ENCODE data around the gene COBL.

COBL gene

DNA sequence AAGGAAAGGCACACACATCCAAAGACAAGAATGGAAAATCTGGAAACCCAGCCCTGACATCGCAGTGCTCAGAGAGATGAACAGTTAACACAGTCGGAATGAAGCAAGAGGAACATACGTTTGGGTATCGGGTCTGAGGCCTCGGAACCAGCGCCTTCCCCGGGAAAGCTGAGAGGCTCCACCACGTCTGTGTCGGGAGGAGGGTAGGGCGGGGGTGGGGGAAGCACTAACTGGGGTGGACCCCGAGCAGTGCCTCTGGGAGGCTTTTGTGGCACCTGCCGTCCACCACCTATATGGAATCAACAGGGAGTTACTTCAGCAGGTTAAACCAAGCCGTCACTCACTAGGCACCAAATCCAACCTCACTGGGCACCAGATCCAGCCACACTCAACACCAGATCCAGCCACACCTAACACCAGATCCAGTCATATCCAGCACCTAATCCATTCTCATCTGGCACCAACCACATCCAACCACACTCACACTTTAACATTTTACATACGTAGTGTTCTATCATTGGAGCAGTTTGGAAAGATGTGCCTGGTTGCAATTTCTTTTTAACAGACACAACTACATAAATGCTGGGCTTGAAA lies 233.6 kb downstream of the COBL start:
- H3K9me3 ChIP-seq (ENCODE audit: control insufficient read depth, low read length): no peaks in the 10 kb centered on the region
- no peak overlapping the region for H3K27ac ChIP-seq (ENCODE audit: low read depth, low read length, severe bottlenecking)
- no peak overlapping the region for H3K4me3 ChIP-seq (ENCODE audit: extremely low read depth, insufficient read depth, low read length, poor library complexity, severe bottlenecking)
- no peaks in the 10 kb centered on the region for H3K36me3 ChIP-seq (ENCODE audit: control insufficient read depth, insufficient read depth, low read length)
- WGBS, 2 experiments (ENCODE audit: insufficient coverage in 2 of 2): 91 to 93% methylated on average over 9 to 12 of the region's 14 CpGs
- no peaks in the 10 kb centered on the region for H3K4me1 ChIP-seq (ENCODE audit: control insufficient read depth, insufficient read depth, low read length, poor library complexity, severe bottlenecking)

DNA sequence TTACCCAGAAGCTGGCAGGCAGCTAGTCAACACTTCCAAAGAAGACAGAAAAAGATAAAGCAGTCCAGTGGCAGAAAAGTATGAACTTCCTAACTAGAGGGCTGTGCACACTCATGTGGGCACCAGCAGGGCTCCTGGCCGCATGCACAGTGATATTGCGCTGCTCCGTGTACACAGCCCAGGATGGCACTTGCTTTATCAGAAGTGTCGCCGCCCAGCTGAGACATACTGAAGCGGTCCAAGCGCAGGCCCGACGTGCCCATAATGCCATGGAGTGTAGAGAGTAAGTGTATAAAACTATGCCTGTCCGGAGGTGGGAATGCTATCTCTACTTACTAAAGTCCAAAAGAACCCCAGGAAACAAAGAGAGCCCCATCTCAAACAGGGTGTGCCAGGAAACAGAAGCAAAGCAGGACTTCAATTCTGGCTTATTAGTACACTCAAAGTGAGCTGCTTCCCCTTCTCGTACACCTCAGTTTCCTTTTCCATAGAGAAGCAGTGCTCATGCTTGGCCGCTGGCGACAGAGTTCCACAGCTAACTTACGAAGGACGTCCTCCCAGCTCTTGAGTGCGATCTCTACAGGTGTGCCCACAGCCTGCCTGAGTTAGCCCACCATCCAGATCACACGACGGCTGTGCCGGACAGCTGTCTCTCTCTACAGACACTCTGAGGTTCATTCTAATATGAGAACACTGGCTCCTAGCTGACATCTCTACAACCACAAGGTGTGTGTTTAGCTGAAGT lies 234.3 kb downstream of the COBL start:
- Histone ChIP-seq H3K4me1 (ENCODE audit: control insufficient read depth, insufficient read depth, low read length, poor library complexity, severe bottlenecking) (no peaks in the 10 kb centered on the region), H3K9me3 (ENCODE audit: control insufficient read depth, low read length) (no peaks in the 10 kb centered on the region), H3K36me3 (ENCODE audit: control insufficient read depth, insufficient read depth, low read length) (no peaks in the 10 kb centered on the region), H3K4me3 (ENCODE audit: extremely low read depth, insufficient read depth, low read length, poor library complexity, severe bottlenecking) (no peak overlapping the region), H3K27ac (ENCODE audit: low read depth, low read length, severe bottlenecking) (no peak overlapping the region)
- WGBS, 2 experiments (ENCODE audit: insufficient coverage in 2 of 2): 87 to 90% methylated on average over 9 to 15 of the region's 19 CpGs

DNA sequence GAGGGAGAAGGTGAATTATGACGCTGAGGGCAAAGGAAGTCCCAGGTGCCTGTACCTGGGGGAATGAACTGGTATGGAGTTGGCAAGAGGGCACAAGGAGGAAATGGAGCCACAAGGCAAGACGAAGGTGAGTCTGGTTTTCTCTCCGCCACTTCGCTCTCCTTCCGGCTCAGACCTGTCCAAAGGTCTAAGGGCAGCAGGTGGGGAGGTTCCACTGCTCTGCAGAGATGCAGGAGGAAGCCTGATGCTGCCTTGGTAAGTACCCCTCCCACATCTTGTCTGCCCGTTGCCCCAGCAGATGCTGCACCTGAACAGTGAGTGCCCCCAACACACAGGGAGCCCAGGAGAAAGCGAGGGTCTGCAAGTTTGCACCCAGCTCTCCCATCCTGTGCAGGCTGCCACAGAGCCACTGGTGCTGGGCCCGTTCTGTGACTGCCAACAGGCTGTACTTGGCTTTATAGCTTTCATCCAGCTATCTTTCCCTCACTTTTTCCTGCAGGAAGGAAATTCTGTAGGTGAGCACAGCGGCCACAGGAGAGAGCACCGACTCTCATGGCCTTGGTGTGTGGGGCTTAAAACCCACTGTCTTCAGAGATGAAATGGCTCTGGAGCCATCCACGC lies 235.2 kb downstream of the COBL start:
- Histone ChIP-seq H3K9me3 (ENCODE audit: control insufficient read depth, low read length) (no peaks in the 10 kb centered on the region), H3K4me1 (ENCODE audit: control insufficient read depth, insufficient read depth, low read length, poor library complexity, severe bottlenecking) (no peaks in the 10 kb centered on the region), H3K36me3 (ENCODE audit: control insufficient read depth, insufficient read depth, low read length) (no peaks in the 10 kb centered on the region), H3K4me3 (ENCODE audit: extremely low read depth, insufficient read depth, low read length, poor library complexity, severe bottlenecking) (no peak overlapping the region), H3K27ac (ENCODE audit: low read depth, low read length, severe bottlenecking) (no peak overlapping the region)
- 77 to 81% methylated on average over 10 to 11 of the region's 11 CpGs for WGBS, 2 experiments (ENCODE audit: insufficient coverage in 2 of 2)

DNA sequence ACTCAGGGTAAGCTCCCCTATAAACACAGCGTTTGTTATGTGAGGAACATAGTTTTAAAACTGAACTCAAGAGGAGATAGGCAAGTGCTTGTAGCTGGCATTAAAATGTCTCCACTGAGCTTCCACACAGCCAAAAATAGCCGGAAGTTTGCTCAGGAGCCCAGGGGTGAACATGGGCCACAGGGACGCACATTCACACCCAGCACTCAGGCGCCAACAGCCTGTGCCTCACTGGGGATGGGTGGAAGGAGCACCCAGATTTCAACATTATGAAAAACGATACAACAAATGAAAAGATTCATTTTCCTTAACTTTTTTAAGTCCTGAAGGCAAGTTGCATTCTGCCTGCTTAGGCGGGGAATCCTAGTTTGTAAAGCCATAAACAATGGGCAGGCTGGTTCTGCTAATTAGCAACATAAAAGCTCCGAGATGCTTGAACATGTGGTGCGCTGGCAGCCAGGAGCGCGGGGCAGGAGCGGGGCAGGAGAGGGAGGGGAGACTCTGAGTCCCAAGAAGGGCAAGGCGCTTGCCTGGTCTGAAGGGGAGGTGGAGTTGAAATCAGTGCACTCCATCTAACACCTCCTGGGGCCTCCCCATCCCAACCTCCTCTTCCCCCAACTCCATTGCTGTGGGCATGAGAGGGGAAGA lies 235.9 kb downstream of the COBL start:
- Histone ChIP-seq H3K36me3 (ENCODE audit: control insufficient read depth, insufficient read depth, low read length) (no peaks in the 10 kb centered on the region), H3K27ac (ENCODE audit: low read depth, low read length, severe bottlenecking) (no peak overlapping the region), H3K4me3 (ENCODE audit: extremely low read depth, insufficient read depth, low read length, poor library complexity, severe bottlenecking) (no peak overlapping the region), H3K4me1 (ENCODE audit: control insufficient read depth, insufficient read depth, low read length, poor library complexity, severe bottlenecking) (no peaks in the 10 kb centered on the region), H3K9me3 (ENCODE audit: control insufficient read depth, low read length) (no peaks in the 10 kb centered on the region)
- 37 to 41% methylated on average over 3 to 5 of the region's 12 CpGs for WGBS, 2 experiments (ENCODE audit: insufficient coverage in 2 of 2)

DNA sequence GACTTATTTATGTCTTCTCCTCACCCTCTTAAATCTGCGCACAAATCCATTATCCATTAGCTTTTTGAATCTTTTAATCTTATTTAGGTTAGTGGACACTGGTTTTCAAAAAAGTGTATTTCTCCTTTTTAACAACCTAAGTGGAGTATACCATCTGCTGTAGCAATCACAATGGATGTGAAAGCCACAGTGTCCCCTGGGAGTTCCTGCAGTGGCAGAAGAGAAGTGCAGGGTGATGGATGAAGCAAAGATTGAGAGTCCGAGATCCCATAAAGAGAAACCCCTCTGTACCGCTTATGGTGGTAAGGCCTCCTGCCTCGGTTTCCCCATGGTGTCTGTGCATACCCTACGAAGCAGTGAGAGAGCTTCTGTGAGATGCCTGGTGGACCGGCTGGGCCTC lies 236.4 kb downstream of the COBL start:
- 84 to 98% methylated on average over 4 to 5 of the region's 6 CpGs for WGBS, 2 experiments (ENCODE audit: insufficient coverage in 2 of 2)
- no peaks in the 10 kb centered on the region for H3K4me1 ChIP-seq (ENCODE audit: control insufficient read depth, insufficient read depth, low read length, poor library complexity, severe bottlenecking)
- H3K27ac ChIP-seq (ENCODE audit: low read depth, low read length, severe bottlenecking): no peak overlapping the region
- H3K9me3 ChIP-seq (ENCODE audit: control insufficient read depth, low read length): no peaks in the 10 kb centered on the region
- no peak overlapping the region for H3K4me3 ChIP-seq (ENCODE audit: extremely low read depth, insufficient read depth, low read length, poor library complexity, severe bottlenecking)
- H3K36me3 ChIP-seq (ENCODE audit: control insufficient read depth, insufficient read depth, low read length): no peaks in the 10 kb centered on the region

DNA sequence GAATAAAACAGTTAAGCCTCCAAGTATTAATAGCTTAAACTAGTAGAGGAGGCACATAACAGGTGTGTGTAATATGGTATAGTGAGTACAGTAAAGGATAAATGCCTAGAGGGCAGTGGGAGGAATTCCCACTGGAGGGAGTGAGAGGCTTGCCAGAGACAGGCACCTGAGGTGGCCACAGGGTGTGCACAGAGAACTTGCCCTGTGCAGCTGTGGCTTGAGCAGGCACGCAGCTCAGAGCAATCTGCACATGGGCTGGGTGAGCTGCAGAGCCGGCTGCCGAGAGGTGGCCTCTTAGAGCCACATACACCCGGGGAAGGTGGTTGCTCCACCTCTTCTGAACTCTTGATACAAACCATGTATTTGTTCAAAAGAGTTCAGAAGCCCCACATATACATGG lies 237.1 kb downstream of the COBL start:
- H3K4me3 ChIP-seq (ENCODE audit: extremely low read depth, insufficient read depth, low read length, poor library complexity, severe bottlenecking): no peak overlapping the region
- no peaks in the 10 kb centered on the region for H3K36me3 ChIP-seq (ENCODE audit: control insufficient read depth, insufficient read depth, low read length)
- no peaks in the 10 kb centered on the region for H3K9me3 ChIP-seq (ENCODE audit: control insufficient read depth, low read length)
- H3K4me1 ChIP-seq (ENCODE audit: control insufficient read depth, insufficient read depth, low read length, poor library complexity, severe bottlenecking): no peaks in the 10 kb centered on the region
- no peak overlapping the region for H3K27ac ChIP-seq (ENCODE audit: low read depth, low read length, severe bottlenecking)
- 88 to 90% methylated on average over 4 of the region's 4 CpGs for WGBS, 2 experiments (ENCODE audit: insufficient coverage in 2 of 2)

DNA sequence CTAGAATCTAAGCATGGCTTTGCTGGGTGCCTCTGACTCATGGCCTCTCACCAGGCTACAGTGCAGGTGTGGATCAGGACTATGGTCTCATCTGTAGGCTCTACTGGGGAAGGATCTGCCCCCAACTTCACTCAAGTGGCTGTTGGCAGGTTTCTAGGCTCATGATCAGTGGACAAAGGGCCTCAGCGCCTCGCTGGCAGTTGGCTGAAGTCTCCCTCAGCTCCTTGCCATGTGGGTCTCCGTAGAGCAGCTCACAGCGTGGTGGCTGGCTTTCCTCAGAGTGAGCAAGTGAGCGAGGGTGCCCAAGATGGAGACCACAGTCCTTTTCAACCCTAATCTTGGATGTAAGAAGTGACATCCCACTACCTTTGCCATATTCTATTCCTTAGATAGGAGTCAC lies 238.0 kb downstream of the COBL start:
- no peak overlapping the region for H3K4me3 ChIP-seq (ENCODE audit: extremely low read depth, insufficient read depth, low read length, poor library complexity, severe bottlenecking)
- H3K9me3 ChIP-seq (ENCODE audit: control insufficient read depth, low read length): no peaks in the 10 kb centered on the region
- H3K36me3 ChIP-seq (ENCODE audit: control insufficient read depth, insufficient read depth, low read length): no peaks in the 10 kb centered on the region
- H3K27ac ChIP-seq (ENCODE audit: low read depth, low read length, severe bottlenecking): no peak overlapping the region
- 89 to 92% methylated on average over 5 of the region's 5 CpGs for WGBS, 2 experiments (ENCODE audit: insufficient coverage in 2 of 2)
- H3K4me1 ChIP-seq (ENCODE audit: control insufficient read depth, insufficient read depth, low read length, poor library complexity, severe bottlenecking): no peaks in the 10 kb centered on the region

DNA sequence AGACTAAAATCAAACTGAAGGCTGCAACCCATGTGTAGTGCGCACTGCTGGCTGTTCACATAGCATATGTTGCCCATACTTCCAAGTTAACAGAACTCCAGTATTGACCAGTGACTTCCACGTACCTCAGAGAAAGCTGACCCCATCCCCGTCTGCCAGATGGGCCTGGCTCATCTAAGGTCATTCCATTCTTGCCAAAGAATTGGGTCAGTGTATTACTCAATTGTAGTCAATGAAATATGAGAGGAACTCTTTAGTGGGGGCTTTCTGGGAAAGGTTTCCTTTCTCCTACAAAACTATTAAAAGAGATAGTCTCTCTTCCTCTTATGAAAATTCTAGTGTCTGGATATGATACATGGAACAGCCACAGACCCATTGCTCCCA lies 238.6 kb downstream of the COBL start:
- Histone ChIP-seq H3K27ac (ENCODE audit: low read depth, low read length, severe bottlenecking) (no peak overlapping the region), H3K9me3 (ENCODE audit: control insufficient read depth, low read length) (no peaks in the 10 kb centered on the region), H3K4me1 (ENCODE audit: control insufficient read depth, insufficient read depth, low read length, poor library complexity, severe bottlenecking) (no peaks in the 10 kb centered on the region), H3K4me3 (ENCODE audit: extremely low read depth, insufficient read depth, low read length, poor library complexity, severe bottlenecking) (no peak overlapping the region), H3K36me3 (ENCODE audit: control insufficient read depth, insufficient read depth, low read length) (no peaks in the 10 kb centered on the region)
- 89% methylated on average over 3 of the region's 3 CpGs; no CpG with 5 or more reads in 1 of the 2 experiments for WGBS, 2 experiments (ENCODE audit: insufficient coverage in 2 of 2)

DNA sequence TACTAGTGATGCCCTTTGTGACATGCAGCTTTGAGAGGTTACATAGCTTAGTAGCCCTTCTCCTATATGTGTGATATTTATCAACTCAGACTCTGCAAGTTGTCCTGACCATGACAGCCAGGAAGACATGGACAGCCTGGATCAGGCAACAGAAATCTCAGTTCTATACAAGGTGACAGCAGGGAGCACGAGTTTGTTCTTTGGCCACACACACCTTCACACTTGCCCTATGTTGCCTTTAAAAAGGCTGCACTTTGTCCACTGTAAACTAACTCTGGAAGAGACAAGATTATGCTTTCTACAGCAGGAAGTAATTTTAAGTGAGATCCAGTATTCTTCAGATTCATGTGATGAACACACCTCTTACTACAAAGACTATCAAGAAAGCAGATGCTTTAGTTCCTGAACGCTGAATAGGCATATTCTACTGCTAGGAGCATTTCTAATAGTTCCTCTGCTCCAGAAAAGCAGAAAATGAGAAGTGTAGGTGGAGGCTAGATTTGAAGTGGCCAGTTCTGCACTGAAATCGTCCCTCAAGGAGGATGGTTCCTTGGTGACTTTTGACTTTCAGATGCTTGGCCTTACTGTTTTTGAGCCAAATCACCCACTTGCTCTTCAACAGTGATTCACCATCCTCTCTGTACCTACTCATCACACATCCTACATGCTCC lies 239.2 kb downstream of the COBL start:
- WGBS, 2 experiments (ENCODE audit: insufficient coverage in 2 of 2): 83 to 85% methylated on average over 2 of the region's 3 CpGs
- Histone ChIP-seq H3K4me3 (ENCODE audit: extremely low read depth, insufficient read depth, low read length, poor library complexity, severe bottlenecking) (no peak overlapping the region), H3K36me3 (ENCODE audit: control insufficient read depth, insufficient read depth, low read length) (no peaks in the 10 kb centered on the region), H3K27ac (ENCODE audit: low read depth, low read length, severe bottlenecking) (no peak overlapping the region), H3K4me1 (ENCODE audit: control insufficient read depth, insufficient read depth, low read length, poor library complexity, severe bottlenecking) (no peaks in the 10 kb centered on the region), H3K9me3 (ENCODE audit: control insufficient read depth, low read length) (no peaks in the 10 kb centered on the region)

DNA sequence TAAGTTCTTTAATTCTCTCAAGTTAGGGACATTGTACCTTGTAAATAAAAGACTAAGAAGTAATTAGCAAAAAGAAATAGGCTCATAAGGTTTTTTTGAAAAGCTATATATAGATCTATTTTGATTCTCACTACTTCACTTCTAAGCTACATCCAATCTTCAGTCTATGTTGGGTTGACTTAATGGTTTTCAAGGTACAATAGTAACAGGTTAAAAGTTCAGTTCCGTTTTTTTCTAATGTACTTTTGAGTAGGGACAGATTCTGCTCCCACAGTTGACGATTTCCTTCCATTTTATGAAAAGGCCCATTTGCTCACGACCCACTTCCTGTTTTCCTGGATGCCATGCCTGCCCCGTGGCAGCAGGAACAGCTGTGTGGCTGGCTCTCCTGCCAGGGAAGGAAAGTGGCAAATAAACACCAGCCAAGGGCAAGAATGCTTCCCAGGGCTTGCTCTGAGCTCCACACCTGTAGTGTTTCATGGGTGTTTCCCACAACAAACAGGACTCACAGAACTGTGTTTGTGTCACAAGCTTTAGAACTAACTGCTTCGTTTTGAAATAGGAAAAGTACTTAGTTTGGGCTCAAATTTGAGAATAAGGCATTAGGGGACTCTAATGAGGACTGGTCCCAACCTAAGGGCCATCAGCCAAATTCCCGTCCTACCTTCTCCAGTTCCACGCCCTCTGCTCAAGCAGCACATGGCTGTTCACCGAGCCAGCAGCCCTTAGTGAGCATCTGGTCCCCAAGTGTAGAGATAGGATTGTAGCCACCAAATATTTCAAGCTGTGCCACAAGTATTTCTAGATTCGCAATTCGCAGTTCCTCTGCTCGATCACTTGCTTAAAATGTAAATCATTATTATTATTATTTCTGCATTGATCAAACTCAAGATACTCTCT lies 240.7 kb downstream of the COBL start:
- 92 to 94% methylated on average over 7 to 8 of the region's 11 CpGs for WGBS, 2 experiments (ENCODE audit: insufficient coverage in 2 of 2)
- no peaks in the 10 kb centered on the region for H3K36me3 ChIP-seq (ENCODE audit: control insufficient read depth, insufficient read depth, low read length)
- no peaks in the 10 kb centered on the region for H3K9me3 ChIP-seq (ENCODE audit: control insufficient read depth, low read length)
- no peak overlapping the region for H3K4me3 ChIP-seq (ENCODE audit: extremely low read depth, insufficient read depth, low read length, poor library complexity, severe bottlenecking)
- H3K4me1 ChIP-seq (ENCODE audit: control insufficient read depth, insufficient read depth, low read length, poor library complexity, severe bottlenecking): no peaks in the 10 kb centered on the region
- H3K27ac ChIP-seq (ENCODE audit: low read depth, low read length, severe bottlenecking): no peak overlapping the region
